ENCODE results near the gene RBM47. TPM values are rescaled to one million over a fixed set of nuclear protein-coding genes. Genes with fewer than 3 reads are reported as not detected.

Gene RBM47
- total RNA-seq, 1 experiment from 2014 or later: 7.0 TPM

DNA sequence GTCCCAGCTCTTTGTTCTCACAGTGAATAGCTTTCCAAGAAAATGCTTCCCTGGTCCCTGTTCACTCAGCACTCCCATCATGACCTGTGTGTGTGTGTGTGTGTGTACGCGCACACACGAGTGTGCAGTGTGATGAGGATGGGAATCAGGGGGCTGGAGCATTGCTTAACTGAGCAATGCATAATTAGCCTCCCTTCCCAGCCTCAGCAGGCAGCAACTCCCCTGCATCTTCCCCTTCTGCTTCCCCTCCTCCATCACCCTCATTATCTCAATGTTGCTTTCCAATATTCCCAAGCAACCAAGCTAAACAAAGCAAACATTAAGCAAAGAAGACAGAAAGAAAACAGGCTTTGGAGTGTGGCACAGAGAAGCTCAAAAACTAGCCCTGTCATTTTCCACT lies 137.0 kb downstream of the RBM47 start:
- DNase-seq (ENCODE audit: low read depth): peak; percentile 11

DNA sequence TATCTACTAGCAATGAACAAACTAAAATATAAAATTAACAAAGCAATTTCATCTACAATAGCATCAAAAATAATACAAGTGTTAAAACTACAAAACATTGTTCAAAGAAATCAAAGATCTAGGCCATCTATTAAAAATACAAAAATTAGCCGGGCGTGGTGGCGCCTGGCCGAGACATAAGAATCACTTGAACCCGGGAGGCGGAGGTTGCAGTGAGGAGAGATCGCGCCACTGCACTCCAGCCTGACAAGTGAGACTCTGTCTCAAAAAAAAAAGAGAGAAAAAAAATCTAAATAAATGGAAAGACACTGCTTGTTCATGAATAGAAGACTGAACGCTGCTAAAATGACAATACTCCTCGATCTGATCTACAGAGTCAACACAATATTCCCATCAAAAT lies 139.2 kb downstream of the RBM47 start:
- no peak for DNase-seq (ENCODE audit: low read depth)

DNA sequence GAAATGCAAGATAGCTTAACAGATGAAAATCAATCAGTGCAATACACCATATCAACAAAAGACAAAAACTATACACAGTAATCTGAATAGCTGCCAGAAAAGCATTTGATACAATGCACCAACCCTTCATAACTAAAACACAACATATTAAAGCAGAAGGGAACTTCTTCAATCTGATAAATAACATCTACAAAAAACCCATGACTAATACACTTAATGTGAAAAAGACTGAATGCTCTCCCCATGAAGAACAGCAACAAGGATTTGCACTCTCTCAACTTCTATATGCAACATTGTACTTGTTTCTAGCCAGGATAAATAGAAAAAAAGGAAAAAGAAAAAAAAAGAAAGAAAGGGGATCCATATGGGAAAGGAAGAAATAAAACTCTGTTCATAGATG lies 139.7 kb downstream of the RBM47 start:
- DNase-seq (ENCODE audit: low read depth): no peak

DNA sequence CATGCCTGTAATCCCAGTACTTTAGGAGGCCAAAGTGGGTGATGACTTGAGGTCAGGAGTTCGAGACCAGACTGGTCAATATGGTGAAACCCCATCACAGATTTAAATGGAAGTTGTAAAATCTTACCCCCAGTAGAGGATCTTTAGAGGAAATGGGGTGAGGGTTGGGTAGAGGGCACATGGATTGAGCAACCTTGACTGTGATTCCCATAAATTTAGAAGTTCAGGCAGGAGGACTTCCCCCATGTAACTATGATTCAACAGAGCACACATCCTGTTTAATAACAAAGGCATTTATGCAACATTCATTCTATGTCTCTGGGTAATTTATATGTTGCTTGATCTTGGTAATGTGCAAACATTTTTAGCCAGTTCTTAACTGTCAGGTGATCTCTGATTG lies 143.1 kb downstream of the RBM47 start:
- DNase-seq (ENCODE audit: low read depth): peak; percentile 32

DNA sequence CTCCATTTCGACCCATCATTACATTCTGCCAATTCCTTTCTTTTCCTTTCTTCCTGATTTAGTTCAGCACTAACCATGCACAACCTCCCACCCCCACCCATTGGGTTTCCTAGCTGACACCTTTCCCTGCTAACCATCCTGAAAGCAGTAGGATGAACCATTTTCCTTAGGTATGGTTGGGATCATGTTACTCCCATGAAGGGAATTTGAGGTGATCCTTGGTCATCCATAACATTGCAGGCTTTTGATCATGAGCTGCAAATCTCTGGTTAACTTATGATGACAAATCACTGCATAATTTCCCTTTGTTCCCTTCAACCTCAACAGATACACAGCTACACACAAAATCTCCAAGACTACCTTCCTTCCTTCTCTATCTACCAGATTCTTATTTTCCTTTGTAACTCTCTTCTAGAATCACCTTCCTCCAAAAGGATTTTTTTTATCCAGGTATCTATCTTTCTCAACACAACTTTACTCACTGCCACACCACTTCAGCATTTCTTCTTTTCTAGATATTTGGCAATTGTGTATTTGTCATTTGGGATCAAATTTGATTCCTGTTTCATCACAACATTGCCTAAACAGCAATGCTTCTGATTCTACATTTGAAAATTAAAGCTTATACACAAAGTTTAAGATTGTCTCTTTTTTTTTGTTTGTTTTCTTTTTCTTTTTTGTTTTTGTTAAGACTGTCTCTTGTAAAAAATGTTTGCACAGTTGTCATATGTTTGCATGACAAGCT lies 145.1 kb downstream of the RBM47 start:
- peak; percentile 22 for DNase-seq (ENCODE audit: low read depth)

DNA sequence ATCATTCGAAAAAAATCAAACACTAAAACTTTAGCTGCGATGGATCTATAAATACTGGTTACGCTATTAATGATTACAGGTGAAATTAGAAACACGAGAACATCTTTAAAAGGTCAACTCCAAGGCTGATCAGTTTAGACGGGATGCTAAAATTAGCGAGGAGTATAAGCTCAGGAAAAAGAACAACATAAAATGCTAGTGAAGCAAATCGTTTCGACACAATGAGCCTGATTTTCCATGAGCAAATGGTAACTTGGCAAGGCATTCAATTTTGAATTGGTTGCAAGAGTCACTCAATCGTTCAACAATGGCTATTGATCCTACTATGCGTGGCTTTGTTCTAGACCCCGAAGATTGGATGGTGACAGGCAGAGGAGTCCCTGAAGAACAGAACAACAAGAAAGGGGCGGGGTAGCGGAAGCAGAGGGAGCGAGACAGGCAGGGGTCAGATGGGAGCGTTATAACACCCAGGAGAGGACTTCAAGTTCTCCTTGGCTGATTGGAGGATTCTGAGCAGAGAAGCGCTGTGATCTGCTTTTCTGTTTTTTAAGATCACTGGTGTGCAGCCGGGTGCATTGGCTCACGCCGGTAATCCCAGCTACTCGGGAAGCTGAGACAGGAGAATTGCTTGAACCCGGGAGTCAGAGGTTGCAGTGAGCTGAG lies 146.5 kb downstream of the RBM47 start:
- DNase-seq (ENCODE audit: low read depth): peak; percentile 20

DNA sequence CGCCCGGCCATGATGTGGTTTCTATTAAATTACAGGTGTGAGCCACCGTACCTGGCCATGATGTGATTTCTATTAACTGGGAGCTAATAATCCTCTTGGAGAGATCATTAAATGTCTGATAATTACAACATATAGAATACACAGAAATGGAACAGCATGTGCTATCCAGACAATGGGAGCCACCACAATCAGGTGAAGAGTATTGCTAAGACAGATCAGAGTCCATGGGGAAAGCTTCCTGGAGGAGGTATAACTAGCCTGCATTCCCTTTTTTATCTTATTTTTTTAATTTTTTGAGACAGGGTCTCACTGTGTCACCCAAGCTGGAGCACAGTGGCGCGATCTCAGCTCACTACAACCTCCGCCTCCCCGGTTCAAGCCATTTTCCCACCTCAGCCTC lies 147.7 kb downstream of the RBM47 start:
- no peak for DNase-seq (ENCODE audit: low read depth)

DNA sequence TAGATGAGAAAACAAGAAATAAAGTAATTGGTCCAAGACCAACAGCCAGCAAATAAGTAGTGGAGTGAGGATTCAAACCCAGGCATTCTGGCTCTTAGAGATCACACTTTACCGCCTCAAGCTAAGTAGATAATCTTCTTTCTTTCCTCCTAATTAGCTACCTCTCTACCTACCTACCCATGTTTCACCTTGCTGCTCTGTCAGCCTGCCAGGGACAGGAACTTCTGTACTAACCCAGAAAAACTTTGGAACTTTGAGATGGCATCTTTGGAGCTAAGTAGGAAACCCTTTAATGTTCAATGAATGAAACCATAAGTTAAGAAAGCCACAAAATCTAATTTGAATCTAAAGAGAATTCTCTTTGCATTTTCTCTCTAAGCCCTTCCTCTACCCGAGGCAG lies 149.4 kb downstream of the RBM47 start:
- no peak for DNase-seq (ENCODE audit: low read depth)

DNA sequence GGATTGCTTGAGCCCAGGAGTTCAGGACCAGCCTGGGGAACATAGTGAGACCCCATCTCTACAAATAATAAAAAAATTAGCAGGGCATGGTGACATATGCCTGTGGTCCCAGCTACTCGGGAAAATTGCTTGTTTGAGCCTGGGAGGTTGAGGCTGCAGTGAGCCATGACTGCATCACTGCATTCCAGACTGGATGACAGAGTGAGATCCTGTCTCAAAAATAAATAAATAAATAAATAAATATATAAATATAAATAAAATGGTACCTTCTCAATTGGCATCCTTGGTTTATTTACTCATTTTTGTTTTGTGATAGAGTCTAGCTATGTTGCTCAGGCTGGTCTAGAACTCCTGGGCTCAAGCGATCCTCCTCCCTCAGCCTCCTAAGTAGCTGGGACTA lies 150.3 kb downstream of the RBM47 start:
- no peak for DNase-seq (ENCODE audit: low read depth)

DNA sequence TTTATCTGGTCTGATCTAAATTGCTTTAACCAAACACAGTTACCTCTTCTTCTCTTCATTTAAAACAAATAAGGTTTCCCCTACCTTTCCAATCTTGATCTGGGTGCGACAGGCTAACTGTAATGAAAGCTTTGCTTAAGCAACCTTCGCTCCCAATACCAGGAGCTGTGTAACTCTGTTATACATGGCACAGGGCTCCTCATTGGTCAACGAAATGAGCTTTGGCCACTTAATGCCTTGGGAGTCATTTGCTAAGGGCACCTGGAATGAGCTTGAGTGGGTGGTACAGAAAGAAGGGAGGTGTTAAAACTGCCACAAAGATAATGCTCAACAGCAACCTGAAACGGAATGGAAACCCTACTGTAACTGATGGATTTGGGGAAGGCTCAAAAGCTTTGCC lies 154.1 kb downstream of the RBM47 start:
- DNase-seq (ENCODE audit: low read depth): peak; percentile 6

DNA sequence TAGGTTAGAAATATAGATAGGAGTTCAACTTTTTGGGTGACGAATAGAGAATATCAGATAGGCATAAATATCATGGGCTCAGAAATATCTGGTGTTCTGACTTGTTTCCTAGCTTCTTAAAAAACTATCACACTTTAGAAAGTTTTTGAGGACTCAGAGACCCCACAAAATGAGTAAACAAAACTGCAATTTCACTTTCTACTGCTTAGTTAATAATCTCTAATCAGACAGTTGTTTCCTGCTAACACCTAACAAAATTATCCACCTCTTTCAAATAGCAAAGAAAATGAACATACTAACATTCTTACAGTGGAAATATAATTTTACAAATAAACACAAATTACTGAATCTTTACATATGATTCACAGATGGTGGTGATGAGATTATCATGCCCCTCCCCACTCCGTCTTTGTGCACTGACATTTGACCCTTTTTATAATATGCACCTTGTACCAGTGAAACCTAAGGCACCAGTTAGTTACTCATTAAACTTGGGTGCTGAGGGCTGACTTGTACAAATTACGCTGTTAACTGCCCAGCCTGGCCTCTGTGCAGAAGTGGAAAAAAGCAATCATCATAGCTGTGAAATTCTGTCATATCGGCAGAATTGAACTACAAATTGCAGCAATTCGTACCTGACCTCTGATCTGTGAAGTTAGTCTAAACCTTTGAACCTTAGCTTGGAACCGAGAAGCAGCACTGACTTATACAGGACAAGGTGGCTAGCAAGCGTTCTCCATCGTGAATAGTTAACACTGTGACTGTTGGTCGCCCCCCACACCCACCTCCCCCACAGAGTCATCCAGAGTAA lies 155.9 kb downstream of the RBM47 start:
- no peak for DNase-seq (ENCODE audit: low read depth)

DNA sequence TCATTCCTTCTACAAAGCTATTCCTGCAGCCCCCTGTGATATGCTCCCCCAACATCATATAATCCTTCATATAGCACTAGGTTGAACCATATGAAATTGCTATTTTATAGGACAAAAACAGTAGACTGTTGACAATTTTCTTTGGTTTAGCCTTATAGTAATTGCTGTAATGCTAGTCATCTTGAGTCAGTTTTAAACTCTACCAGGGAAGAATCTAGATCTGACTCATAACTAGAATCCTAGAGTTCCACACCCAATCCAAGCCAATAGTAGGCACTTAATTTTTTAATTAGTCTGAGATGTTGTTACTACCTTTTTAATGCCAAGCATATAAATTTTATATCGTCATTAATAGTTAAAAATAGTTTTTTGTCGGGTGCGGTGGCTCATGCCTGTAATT lies 157.7 kb downstream of the RBM47 start:
- DNase-seq (ENCODE audit: low read depth): peak; percentile 26

DNA sequence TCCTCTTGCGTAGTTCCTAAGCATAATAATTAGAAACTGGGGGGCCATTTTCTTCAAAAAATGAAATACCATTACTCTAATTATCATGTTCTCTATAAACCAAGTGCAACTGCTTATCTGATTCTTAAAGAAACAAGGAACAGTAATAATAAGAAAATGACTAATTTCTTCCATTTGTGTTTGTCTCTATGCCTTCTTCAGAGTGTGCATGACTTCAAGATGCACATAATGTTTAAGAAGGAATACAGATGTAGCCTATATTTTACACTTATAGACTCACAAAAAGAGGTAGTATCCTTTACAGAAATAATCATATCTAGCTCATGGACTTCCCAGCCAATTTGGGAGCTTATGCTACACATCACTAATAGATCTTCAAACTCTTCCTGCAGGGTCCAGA lies 162.9 kb downstream of the RBM47 start:
- DNase-seq (ENCODE audit: low read depth): no peak

DNA sequence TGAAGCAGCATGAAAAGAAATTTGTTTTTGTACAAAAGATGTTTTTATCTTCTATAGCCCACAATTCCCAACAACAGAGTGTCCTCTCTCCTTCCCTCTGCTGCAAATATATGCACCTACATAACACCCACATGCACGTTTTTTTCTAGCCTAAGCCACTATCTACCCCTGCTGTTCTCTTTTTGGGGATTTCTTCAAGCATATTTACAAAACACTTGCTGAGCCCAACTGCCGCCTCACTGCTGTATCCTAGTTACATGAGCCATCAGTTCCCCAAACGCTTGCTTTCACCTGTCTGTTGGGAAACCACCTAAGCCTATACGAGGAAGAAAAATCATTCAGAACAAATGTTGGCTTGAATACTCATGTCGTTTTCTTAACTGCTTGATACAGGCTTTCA lies 167.3 kb downstream of the RBM47 start:
- DNase-seq (ENCODE audit: low read depth): no peak

DNA sequence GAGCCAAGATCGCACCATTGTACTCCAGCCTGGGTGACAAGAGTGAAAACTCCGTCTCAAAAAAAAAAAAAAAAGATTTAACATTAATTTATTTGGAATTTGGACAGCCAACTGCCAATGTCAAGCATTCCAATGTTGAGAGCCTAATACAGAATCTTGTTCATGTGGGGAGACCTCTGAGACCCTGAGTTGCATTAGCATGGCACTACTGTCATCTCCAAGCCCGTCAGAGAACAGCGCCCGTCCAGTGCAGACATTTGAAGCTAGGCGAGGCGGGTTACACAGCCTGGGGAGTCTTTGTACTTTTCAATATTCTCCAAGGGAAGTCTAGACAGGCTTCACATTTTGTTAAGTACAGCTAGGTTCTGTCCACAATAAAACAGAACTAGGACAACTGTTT lies 167.8 kb downstream of the RBM47 start:
- DNase-seq (ENCODE audit: low read depth): no peak

DNA sequence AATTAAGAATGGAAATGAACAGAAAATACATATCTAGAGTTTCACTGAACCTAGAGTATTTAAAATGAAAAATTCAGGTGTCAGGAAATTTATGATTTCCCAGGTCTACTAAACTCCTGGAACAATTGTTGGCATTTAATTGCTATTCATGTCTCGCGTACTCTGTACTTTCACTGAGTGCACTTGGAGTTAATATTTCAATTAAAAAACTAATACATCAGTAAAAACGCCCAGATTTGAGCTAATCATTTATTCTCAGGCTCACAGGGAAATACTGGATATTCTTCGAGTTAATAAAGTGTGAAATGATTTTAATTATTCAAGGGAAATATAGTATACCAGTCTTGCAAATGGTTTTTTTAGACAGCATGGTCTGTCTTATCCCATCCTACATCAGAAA lies 168.6 kb downstream of the RBM47 start:
- DNase-seq (ENCODE audit: low read depth): no peak

DNA sequence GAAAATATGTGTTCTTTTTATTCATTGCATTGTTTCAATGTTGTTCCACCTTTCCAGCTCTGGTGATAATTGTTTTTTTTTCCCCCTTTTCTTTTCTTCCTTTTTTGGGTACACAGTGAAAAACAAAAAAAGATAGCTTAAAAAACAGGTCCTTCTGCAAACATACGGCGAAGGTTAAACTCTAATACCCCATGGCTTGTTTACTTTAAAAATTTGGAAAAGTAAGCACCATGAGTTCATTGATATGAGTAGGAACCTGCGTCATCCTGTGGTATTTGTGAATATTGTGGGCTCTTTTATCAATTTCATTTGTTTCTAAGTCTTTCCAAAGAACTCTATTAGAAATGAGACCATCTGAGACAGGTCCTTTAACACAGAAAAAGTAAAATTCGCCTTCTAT lies 171.0 kb downstream of the RBM47 start:
- no peak for DNase-seq (ENCODE audit: low read depth)

DNA sequence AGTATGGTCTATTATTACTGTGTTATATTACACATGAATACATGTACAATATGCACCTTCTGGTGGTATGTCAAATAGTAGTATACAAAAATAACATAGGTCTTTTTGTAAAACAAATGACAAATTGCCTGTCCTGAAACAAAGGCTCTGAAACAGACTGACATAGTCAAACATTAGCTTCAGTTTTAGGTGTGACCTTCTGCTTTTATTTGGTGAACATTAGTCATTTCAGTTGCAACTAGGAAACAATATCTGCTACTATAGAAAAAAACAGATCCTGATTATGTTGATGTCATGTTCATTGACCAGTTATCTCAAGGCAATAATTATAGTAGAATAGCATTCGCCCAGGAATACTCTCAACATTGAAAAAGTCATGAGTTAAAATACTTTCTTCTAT lies 171.6 kb downstream of the RBM47 start:
- DNase-seq (ENCODE audit: low read depth): no peak

DNA sequence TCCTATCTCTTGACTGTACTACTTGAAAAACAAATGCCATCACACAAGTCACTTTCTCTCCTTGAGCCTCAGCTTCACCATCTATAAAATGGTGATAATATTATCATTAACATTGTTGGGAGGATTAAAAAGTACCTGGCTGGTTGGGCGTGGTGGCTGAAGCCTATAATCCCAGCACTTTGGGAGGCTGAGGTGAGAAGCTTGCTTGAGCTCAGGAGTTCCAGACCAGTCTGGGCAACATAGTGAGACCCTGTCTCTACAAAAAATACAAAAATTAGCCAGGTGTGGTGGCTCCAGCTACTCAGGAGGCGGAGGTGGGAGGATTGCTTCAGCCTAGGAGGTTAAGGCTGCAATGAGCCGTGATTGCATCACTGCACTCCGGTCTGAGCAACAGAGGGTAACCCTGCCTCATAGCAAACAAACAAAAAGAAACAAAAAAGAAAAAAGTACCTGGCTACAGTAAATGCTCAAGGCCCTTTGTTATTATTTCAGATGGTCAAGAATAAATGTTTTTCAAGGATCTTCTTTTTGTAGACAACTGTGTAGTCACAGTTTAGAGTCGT lies 174.2 kb downstream of the RBM47 start:
- DNase-seq (ENCODE audit: low read depth): no peak

DNA sequence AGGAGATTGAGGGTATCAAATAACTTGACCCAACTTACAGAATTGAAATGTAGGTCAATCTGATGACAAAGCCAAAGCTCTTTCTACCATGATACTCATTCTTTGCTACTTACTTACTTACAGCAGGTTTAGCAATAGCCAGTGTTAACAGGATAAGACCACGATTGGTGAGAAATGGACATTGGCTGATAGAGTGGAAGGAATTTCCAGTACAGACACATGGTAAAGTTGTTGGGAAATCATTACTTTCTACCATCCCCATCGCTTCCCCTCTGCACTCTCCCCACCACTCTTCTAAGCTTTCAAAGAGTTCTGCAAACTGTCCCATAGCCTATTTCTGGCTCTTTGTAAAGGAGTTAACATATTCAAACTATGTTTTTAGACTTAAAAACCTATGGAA lies 174.8 kb downstream of the RBM47 start:
- DNase-seq (ENCODE audit: low read depth): no peak

DNA sequence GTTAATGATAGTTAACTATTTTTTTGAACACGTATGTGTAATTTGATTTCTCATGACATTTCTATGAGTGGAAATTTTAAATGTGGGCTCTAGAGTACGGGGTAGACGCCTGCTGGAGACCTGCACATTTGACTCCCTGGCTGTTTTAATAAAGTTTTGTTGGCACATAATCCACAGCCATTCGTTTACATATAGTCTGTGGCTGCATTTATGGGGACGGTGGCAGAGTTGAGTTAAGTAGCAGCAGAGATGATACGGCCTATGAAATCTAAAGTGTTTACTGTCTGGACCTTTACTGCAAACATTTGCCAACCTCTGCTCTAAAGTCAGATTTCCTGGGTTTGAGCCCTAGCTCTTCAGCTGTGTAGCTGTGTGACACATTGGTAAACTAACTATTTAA lies 175.8 kb downstream of the RBM47 start:
- DNase-seq (ENCODE audit: low read depth): no peak

DNA sequence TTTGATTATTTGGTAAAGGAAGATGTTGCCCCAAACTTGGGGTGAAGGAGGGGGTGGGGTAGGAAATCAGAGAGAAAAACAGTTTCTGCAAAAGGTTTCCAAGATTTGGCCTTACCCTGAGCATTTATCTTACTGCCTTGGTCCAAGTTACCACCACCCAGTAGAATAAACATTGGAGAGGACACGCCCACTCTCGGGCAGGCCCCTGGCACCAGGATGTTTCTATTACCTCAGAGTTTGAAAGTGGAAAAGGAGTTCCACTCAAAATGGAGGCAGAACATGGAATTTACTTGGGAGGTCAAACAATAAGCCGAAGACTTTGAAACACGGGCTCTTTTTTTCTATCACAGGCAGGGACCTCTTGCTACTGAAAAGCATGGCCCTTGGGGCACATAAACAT lies 180.8 kb downstream of the RBM47 start:
- DNase-seq (ENCODE audit: low read depth): no peak

DNA sequence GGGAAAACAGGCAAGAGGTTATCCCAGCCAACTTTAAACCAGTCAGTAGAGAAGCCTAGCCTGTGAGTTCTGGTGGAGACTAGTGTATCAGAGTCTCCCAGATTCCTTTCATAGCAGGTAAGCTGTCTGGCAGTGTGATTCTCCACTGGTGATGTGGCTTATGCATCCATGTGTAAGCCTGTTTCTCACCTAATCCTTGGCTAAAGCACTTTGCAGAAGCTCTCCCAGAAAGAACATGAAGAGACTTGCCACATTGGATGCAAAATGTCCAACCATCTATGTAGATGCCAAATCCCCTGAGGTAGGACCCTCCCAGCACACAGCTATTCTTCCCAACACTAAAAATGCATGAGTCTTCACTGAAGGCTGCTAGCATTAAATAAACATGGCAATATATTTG lies 182.8 kb downstream of the RBM47 start:
- no peak for DNase-seq (ENCODE audit: low read depth)

Data from RPMI7951 (cell line).